HG03432 (cell line): ENCODE results near the gene KRTAP5-6.
"Not testable (repeated sequence)": the region's sequence is repeated elsewhere in the genome, so short reads cannot be mapped to it uniquely, and the experiment has no call there.

ENCODE experiments used
- ATAC-seq: cut with Tn5 transposase; IDR thresholded peaks from one replicate; pipeline ENCODE4 v1.9.1; 2021; ENCODE audit warnings: mild to moderate bottlenecking, moderate library complexity; ENCODE audit not compliant: unreplicated experiment

KRTAP5-6 gene

GRCh38 chr11:1661454-1662269 is 35.3 kb upstream of the KRTAP5-6 start:
- ATAC-seq = not testable (repeated sequence)

GRCh38 chr11:1662699-1663283 is 34.2 kb upstream of the KRTAP5-6 start:
- ATAC-seq = not testable (repeated sequence)

DNA sequence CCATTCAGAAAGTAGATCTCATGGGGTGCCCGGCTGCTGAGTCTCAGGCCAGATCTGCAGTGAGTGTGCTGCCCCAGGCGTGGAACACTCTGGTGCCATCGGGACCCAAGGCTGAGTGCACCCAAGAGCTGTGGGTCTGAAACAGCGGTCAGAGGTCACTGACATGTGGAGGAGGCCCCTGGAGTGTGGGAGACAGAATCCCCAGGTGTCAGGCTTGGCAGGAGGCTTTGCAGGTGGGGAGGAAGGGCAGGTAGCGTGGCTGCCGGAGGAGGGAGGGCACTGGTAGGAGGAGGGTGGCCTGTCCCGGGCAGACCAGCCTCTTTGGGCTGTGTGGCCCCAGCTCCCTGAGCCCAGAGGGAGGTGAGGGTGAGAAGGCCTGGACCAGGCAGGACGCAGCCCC is 31.7 kb upstream of the KRTAP5-6 start:
- ATAC-seq = no peak

DNA sequence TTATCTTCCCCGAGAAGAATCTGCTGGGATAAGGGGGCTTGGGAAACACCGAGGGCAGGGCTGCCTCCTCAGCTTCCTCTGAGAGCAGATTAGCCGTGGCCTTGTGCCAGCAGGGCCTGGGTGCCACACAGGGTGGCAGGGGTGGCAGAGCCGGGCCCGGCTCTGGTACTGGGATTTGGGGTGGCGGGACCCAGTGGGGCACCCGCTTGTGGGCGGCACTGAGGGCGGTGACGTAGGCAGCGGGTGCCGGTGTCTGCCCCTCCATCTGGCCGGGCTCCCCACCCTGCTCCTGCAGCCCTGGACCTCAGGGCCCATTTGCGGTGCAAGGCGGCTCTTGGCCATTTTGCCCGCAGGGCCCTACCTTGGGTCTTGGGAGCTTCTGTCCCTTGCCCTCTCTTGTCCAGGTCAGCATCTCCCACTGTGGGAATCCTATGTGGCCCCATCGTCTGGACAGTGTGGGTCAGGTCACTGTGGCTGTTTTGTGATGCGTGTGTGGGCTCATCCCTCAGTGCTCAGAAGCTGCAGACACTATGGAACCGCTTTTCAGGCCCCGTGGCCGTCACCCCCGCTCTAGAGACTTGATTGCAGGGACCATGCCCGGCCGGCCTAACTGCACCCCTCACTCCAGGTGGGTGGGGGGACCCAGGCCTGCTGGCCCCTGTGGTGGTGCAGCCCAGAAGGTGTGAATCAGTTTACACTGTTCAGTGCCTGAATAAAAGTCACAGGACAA is 29.7 kb upstream of the KRTAP5-6 start:
- no peak for ATAC-seq

GRCh38 chr11:1667906-1668305 is 29.1 kb upstream of the KRTAP5-6 start:
- no peak for ATAC-seq

- no peak for ATAC-seq
These were observed 28.0 kb upstream of the KRTAP5-6 start for GRCh38 chr11:1668911-1669473.

DNA sequence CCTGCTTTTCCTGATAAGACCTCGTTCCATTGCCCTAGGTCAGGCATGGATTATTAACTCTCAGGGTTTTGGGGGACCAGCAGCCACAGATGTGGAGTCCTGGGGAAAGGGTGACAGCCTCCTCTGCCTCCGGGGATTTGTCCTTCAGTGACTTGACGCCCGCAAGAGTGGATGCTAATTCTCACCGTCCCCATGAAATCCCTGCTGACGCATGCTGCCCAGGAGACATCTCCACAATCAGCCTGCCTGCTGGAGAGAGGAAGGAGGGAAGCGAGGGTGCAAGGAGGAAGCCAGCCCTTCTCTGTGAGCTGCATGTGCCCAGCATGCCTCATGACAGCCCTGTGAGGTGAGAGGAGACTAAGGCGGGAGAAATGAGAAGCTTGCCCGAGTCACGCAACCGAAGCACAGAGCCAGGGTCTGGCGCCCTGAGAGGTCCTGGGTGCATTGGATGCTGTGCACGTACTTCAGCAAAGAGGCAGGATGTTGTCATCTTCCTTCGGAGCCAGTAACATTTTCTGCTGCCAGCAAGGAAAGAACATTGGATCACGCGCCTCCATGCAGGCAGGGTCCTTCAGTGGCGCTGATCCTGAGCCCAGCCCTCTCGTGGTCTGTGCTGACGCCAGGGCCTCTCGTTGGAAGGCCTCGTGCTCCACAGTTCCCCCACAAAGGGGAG is 27.3 kb upstream of the KRTAP5-6 start:
- no peak for ATAC-seq

- not testable (repeated sequence) for ATAC-seq
These were observed 26.5 kb upstream of the KRTAP5-6 start for GRCh38 chr11:1670457-1670856.

- no peak for ATAC-seq
These were observed 26.1 kb upstream of the KRTAP5-6 start for GRCh38 chr11:1670905-1671371.

- ATAC-seq = no peak
These were observed 25.3 kb upstream of the KRTAP5-6 start for GRCh38 chr11:1671658-1672057.

DNA sequence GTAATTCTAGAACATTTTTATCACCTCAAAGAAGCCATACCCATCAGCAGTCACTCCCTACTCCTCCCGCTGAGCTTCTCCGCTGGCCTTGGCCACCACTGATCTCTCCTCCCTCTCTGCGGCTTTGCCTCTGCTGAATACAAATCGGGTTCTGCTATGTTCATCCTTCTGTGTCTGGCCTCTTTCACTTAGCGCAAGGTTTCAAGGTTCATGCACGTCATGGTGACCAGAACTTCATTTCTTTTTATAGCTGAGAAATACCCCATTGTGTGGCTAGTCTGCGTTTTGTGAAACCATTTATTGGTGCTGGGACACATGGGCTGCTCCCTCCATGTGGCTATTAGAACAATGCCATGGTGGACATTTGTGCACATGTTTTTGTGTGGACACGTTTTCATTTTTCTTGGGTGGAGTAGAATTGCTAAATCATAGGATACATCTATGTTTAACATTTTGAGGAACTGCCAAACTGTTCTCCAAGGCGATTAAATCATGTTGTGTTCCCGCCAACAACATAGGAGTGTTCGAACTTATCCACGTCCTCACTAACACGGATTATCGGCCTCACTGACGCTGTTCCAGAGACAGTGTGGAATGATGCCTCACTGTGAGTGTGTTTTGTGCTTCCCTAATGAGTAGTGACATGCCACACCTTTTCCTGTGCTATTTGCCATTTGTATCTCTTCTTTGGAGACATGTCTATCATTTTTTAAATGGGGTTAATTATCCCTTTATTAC is 24.2 kb upstream of the KRTAP5-6 start:
- ATAC-seq = no peak

DNA sequence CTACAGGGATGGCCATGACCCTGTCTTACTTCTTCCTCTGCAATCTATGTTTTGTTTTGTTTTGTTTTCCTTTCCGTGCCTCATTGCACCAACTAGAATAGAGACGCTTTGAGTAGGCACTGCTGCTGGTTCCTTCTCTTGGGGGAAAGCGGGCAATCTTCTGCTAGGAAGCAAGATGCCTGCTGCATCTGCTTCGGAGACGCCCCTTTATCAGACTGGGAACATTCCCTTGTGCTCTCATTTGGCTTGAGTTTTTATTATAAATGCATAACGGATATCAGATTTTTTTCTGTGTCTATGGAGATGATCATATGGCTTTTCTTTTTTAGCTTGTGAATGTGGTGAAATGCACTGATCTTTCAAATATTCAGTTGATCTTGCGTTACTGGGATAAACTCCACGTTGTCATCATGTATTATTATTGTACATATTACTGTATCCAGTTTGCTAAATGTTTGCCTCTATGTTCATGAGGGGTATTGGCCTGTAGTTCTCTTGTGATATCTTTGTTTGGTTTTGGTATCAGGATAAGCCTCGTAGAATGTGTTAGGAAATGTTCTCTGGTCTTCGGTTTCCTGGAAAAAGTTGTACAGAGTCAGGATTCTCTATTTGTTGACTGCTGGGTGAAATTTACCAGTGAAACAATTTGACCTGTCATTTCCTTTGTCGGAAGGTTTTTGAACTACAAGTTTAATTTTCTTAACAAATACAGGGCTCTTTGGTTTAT is 23.4 kb upstream of the KRTAP5-6 start:
- no peak for ATAC-seq

- no peak for ATAC-seq
These were observed 22.5 kb upstream of the KRTAP5-6 start for GRCh38 chr11:1674173-1675131.

GRCh38 chr11:1675536-1676228 is 21.3 kb upstream of the KRTAP5-6 start:
- ATAC-seq = no peak

DNA sequence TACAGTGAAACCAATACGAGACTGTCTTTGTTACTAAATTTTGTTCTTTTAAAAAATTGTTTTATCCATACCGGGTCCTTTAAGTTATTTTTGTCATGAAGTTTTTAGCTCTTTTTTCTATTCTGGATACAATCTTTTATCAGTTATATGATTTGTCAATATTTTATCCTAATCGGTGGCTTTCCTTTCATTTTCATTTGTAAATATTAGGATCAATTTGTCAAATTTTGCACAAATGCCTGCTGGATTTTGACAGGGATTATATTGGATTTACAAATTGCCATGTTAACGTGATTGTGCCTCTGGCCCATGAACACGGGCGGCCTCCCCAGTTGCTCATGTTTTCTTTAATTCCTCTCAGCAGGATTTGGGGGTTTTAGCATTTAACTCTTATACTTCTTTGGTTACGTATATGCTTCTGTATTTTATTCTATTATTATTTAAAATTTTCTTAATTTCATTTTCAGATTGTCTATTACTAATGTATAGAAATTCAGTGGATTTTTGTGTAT is 20.7 kb upstream of the KRTAP5-6 start:
- ATAC-seq = no peak

DNA sequence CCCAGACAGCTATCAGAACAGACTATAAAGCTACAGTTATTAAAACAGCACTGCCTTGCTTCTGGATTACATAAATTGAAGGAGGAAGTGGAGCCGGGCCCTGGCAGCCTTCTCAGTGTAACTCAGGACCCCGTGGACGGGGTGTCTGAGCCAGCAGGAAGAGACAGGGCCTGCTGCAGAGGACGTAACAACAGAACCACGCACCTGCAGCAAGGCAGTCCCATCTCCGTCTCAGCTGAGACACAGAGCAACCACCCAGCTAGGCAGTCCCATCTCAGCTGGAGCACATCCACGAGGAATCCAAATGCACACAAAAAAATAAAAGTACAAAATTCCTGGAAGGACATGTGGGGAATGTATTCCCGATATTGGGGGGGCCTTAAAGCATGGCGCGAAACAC is 17.1 kb upstream of the KRTAP5-6 start:
- ATAC-seq = no peak

GRCh38 chr11:1682225-1682905 is 14.6 kb upstream of the KRTAP5-6 start:
- ATAC-seq = no peak
